H9 (cell line): Measurements from ENCODE around the gene NHSL2. TPM values are rescaled to one million over a fixed set of nuclear protein-coding genes. Genes with fewer than 3 reads are reported as not detected.
A peak's percentile ranks its signal among the peaks of the same experiment; 100 is the strongest.

Experiments used
- DNase-seq: peaks from one replicate; pipeline ENCODE4 v3.0.0-alpha.2; 2017
- H2AFZ ChIP-seq: one replicate; pipeline ENCODE4 v1.6.1; 2013; ENCODE audit warnings: mild to moderate bottlenecking, low read length, control low read depth, moderate library complexity
- H2AK5ac ChIP-seq: 2 replicates; pipeline ENCODE4 v1.6.1; 2013; ENCODE audit warnings: low read length, control low read depth, mixed read lengths; ENCODE audit not compliant: insufficient read length
- H2BK120ac ChIP-seq: one replicate; pipeline ENCODE4 v1.6.1; 2013; ENCODE audit warnings: low read depth, mild to moderate bottlenecking, low read length, control low read depth, inconsistent platforms; ENCODE audit not compliant: poor library complexity, severe bottlenecking
- H2BK12ac ChIP-seq: 2 replicates; pipeline ENCODE4 v1.6.1; 2013; ENCODE audit warnings: low read length, control low read depth, mixed read lengths, low read depth; ENCODE audit not compliant: insufficient read length
- H2BK15ac ChIP-seq: 2 replicates; pipeline ENCODE4 v1.6.1; 2013; ENCODE audit warnings: low read depth, low read length, control low read depth
- H2BK20ac ChIP-seq: one replicate; pipeline ENCODE4 v1.6.1; 2013; ENCODE audit warnings: low read depth, mild to moderate bottlenecking, low read length, control low read depth, inconsistent platforms; ENCODE audit not compliant: poor library complexity, severe bottlenecking
- H2BK5ac ChIP-seq: 2 replicates; pipeline ENCODE4 v1.6.1; 2013; ENCODE audit warnings: low read length, control low read depth, mixed read lengths; ENCODE audit not compliant: insufficient read length
- H3K14ac ChIP-seq: 2 replicates; pipeline ENCODE4 v1.6.1; 2013; ENCODE audit warnings: low read length, control low read depth; ENCODE audit not compliant: insufficient read depth
- H3K18ac ChIP-seq: 2 replicates; pipeline ENCODE4 v1.6.1; 2013; ENCODE audit warnings: low read depth, mild to moderate bottlenecking, mixed read lengths, low read length, control low read depth; ENCODE audit not compliant: insufficient read length
- H3K23ac ChIP-seq: 2 replicates; pipeline ENCODE4 v1.6.1; 2013; ENCODE audit warnings: low read length, control low read depth, mixed read lengths, low read depth; ENCODE audit not compliant: insufficient read length
- H3K23me2 ChIP-seq: 2 replicates; pipeline ENCODE4 v1.6.1; 2013; ENCODE audit warnings: low read depth, mild to moderate bottlenecking, mixed read lengths, low read length, control low read depth; ENCODE audit not compliant: insufficient read length, poor library complexity, severe bottlenecking
- H3K27ac ChIP-seq: 2 replicates; pipeline ENCODE4 v1.5.1; 2013; ENCODE audit warnings: low read length, control low read depth, mixed read lengths, low read depth; ENCODE audit not compliant: insufficient read length
- H3K27me3 ChIP-seq: 2 replicates; pipeline ENCODE4 v1.6.1; 2013; ENCODE audit warnings: low read length, control low read depth, inconsistent platforms; ENCODE audit not compliant: insufficient read depth
- H3K4ac ChIP-seq: 2 replicates; pipeline ENCODE4 v1.6.1; 2013; ENCODE audit warnings: low read depth, mild to moderate bottlenecking, control low read depth, inconsistent platforms, low read length, moderate library complexity
- H3K4me1 ChIP-seq: 2 replicates; pipeline ENCODE4 v1.6.1; 2013; ENCODE audit warnings: low read length, control low read depth, inconsistent platforms; ENCODE audit not compliant: insufficient read depth
- H3K4me2 ChIP-seq: 2 replicates; pipeline ENCODE4 v1.6.1; 2013; ENCODE audit warnings: low read length, control low read depth, mixed read lengths; ENCODE audit not compliant: insufficient read length, insufficient read depth
- H3K56ac ChIP-seq: 2 replicates; pipeline ENCODE4 v1.6.1; 2013; ENCODE audit warnings: low read depth, mild to moderate bottlenecking, mixed read lengths, low read length, control low read depth; ENCODE audit not compliant: insufficient read length
- H3K79me1 ChIP-seq: 2 replicates; pipeline ENCODE4 v1.6.1; 2013; ENCODE audit warnings: low read depth, mild to moderate bottlenecking, moderate library complexity, low read length, control low read depth, inconsistent platforms; ENCODE audit not compliant: insufficient read depth, poor library complexity, severe bottlenecking
- H3K79me2 ChIP-seq: 2 replicates; pipeline ENCODE4 v1.6.1; 2013; ENCODE audit warnings: low read length, control low read depth, inconsistent platforms; ENCODE audit not compliant: insufficient read depth
- H3K9ac ChIP-seq: 2 replicates; pipeline ENCODE4 v1.6.1; 2013; ENCODE audit warnings: low read length, control low read depth, mixed read lengths; ENCODE audit not compliant: insufficient read length; ENCODE audit errors: extremely low read depth
- H3K9me3 ChIP-seq: one replicate; pipeline ENCODE4 v1.6.1; 2013; ENCODE audit warnings: low read depth, low read length, inconsistent platforms; ENCODE audit not compliant: control insufficient read depth
- H3T11ph ChIP-seq: one replicate; pipeline ENCODE4 v1.6.1; 2013; ENCODE audit warnings: mild to moderate bottlenecking, low read length, control low read depth, inconsistent platforms
- H4K20me1 ChIP-seq: one replicate; pipeline ENCODE4 v1.6.1; 2013; ENCODE audit not compliant: control insufficient read depth, insufficient read length, insufficient read depth
- H4K5ac ChIP-seq: 2 replicates; pipeline ENCODE4 v1.6.1; 2013; ENCODE audit warnings: low read depth, mild to moderate bottlenecking, mixed read lengths, low read length, control low read depth; ENCODE audit not compliant: insufficient read length
- H4K8ac ChIP-seq: replicated peaks from 2 replicates; pipeline ENCODE4 v1.6.1; 2013; ENCODE audit warnings: low read length, control low read depth, mixed read lengths, low read depth; ENCODE audit not compliant: insufficient read length
- H4K91ac ChIP-seq: 2 replicates; pipeline ENCODE4 v1.6.1; 2013; ENCODE audit warnings: low read depth, mild to moderate bottlenecking, moderate library complexity, mixed read lengths, low read length, control low read depth; ENCODE audit not compliant: insufficient read length
- H3K27ac Mint-ChIP-seq, 3 experiments: 2 replicates in 2 of 3; 3 replicates in 1 of 3; pipeline ENCODE4 v1.8.0; 2020 to 2021; ENCODE audit warnings: mixed read lengths in 3 of 3, mild to moderate bottlenecking in 1 of 3, moderate library complexity in 1 of 3
- H3K27me3 Mint-ChIP-seq: 2 replicates; pipeline ENCODE4 v1.8.0; 2021; ENCODE audit warnings: low read depth, mild to moderate bottlenecking, moderate library complexity, mixed read lengths
- H3K36me3 Mint-ChIP-seq, 3 experiments: 2 replicates in 2 of 3; 3 replicates in 1 of 3; pipeline ENCODE4 v1.8.0; 2020 to 2021; ENCODE audit warnings: low read depth in 3 of 3, mixed read lengths in 3 of 3; ENCODE audit not compliant: insufficient read depth in 1 of 3
- H3K4me1 Mint-ChIP-seq, 2 experiments: 2 replicates each; pipeline ENCODE4 v1.8.0; 2020; ENCODE audit warnings: mixed read lengths in 2 of 2
- H3K4me3 Mint-ChIP-seq, 2 experiments: 2 replicates in 1 of 2; 3 replicates in 1 of 2; pipeline ENCODE4 v1.8.0; 2020 to 2021; ENCODE audit warnings: mild to moderate bottlenecking in 2 of 2, mixed read lengths in 2 of 2, moderate library complexity in 1 of 2
- H3K9me3 Mint-ChIP-seq, 2 experiments: 2 replicates in 1 of 2; 3 replicates in 1 of 2; pipeline ENCODE4 v1.8.0; 2020; ENCODE audit warnings: mild to moderate bottlenecking in 2 of 2, mixed read lengths in 2 of 2, moderate library complexity in 1 of 2
- CTCF ChIP-seq: fragments of 200-600 bp; sonication (generic); conservative IDR thresholded peaks from 3 replicates; pipeline ENCODE4 v1.8.0; 2021; ENCODE audit warnings: antibody characterized with exemption, mild to moderate bottlenecking
- WGBS: extraction: QIAGEN DNeasy Blood & Tissue Kit; methylation state at CpG from one replicate; pipeline ENCODE4 v1.1.7; 2013; ENCODE audit warnings: missing lambda C conversion rate, low lambda C conversion rate, mixed read lengths; ENCODE audit not compliant: insufficient read length; ENCODE audit errors: extremely low coverage; 5-methylcytosine and 5-hydroxymethylcytosine counted together
- total RNA-seq: library from RNA; stranded (reverse); gene quantifications from 2 replicates; pipeline ENCODE4 v1.2.1, GENCODE V29; 2021

Gene NHSL2
- total RNA-seq, 1 experiment from 2014 or later, result 6.4 TPM

- Histone ChIP-seq H3K18ac (no peak overlapping the region), H3K79me1 (no peaks in the 10 kb centered on the region), H3K4me2 (no peak overlapping the region), H3K9me3 (peaks cover 61% of the 10 kb centered on the region), H3T11ph (no peak overlapping the region), H2BK20ac (no peak overlapping the region), H3K4ac (no peak overlapping the region), H3K14ac (no peak overlapping the region), H4K20me1 (no peaks in the 10 kb centered on the region), H4K8ac (no peak overlapping the region), H3K27ac (no peak overlapping the region), H3K79me2 (no peaks in the 10 kb centered on the region; the same call in 1 of the 2 replicates), H2AK5ac (no peak overlapping the region), H3K56ac (no peak overlapping the region), H2BK12ac (no peak overlapping the region), H3K27me3 (no peaks in the 10 kb centered on the region), H3K23ac (no peak overlapping the region), H3K9ac (no peak overlapping the region), H3K23me2 (no peaks in the 10 kb centered on the region), H4K91ac (no peak overlapping the region), H3K4me1 (no peaks in the 10 kb centered on the region), H2BK15ac (no peak overlapping the region), H4K5ac (no peak overlapping the region), H2AFZ (no peak overlapping the region), H2BK120ac (no peak overlapping the region), H2BK5ac (no peak overlapping the region)
- TF ChIP-seq CTCF, result no peak
- WGBS, result no CpG with 5 or more reads among the region's 2 CpGs
- no peaks in the 10 kb centered on the region; the same call in 1 of the 2 replicates for H3K27me3 Mint-ChIP-seq
- H3K4me3 Mint-ChIP-seq, result no peak overlapping the region
- H3K36me3 Mint-ChIP-seq, result peaks cover 25 to 38% (median 31%) of the 10 kb centered on the region in 3 experiments
- peak; percentile 3 for DNase-seq
- no peak overlapping the region for H3K27ac Mint-ChIP-seq
- H3K4me1 Mint-ChIP-seq, result peaks cover 2 to 4% of the 10 kb centered on the region in 2 experiments; a peak in 2 of 4 replicates
- H3K9me3 Mint-ChIP-seq, result peaks cover 59 to 75% of the 10 kb centered on the region in 2 experiments
Observed at GRCh38 chrX:72009731-72010130, 99.1 kb downstream of the NHSL2 start.
